H1 (cell line): ENCODE measurements around the gene MT1G. TPM values are rescaled to one million over a fixed set of nuclear protein-coding genes. Genes with fewer than 3 reads are reported as not detected.

ENCODE experiments used
- CBX5 ChIP-seq: fragments of 300-800, 300-1000 bp; sonication (generic); IDR thresholded peaks from 2 replicates; pipeline ENCODE4 v1.7.1; 2016; ENCODE audit warnings: antibody characterized with exemption, low read length, low read depth
- GABPA ChIP-seq: IDR thresholded peaks from 2 replicates; pipeline ENCODE4 v1.6.1; 2011; ENCODE audit warnings: mild to moderate bottlenecking, low read length, moderate library complexity, borderline replicate concordance; ENCODE audit not compliant: insufficient read depth
- JUN ChIP-seq: IDR thresholded peaks from 2 replicates; pipeline ENCODE4 v1.6.1; 2011; ENCODE audit warnings: low read depth, mild to moderate bottlenecking, improper control_type of control experiment, low read length
- JUND ChIP-seq: IDR thresholded peaks from 2 replicates; pipeline ENCODE4 v1.6.1; 2011; ENCODE audit warnings: mild to moderate bottlenecking, improper control_type of control experiment, low read length
- RAD21 ChIP-seq, 2 experiments: IDR thresholded peaks in 1 of 2; conservative IDR thresholded peaks in 1 of 2; 2 replicates each; pipeline ENCODE4 v1.6.1; 2011; ENCODE audit warnings: low read depth in 2 of 2, low read length in 2 of 2, improper control_type of control experiment in 1 of 2, inconsistent platforms in 1 of 2, mild to moderate bottlenecking in 1 of 2, moderate library complexity in 1 of 2
- RNF2 ChIP-seq: fragments of 200-900, 300-1000 bp; sonication (generic); IDR thresholded peaks from 2 replicates; pipeline ENCODE4 v1.7.1; 2016; ENCODE audit warnings: borderline replicate concordance, low read depth, mild to moderate bottlenecking, antibody characterized with exemption, low read length; ENCODE audit not compliant: poor library complexity, severe bottlenecking; ENCODE audit errors: missing control alignments
- SIX5 ChIP-seq: IDR thresholded peaks from 2 replicates; pipeline ENCODE4 v1.6.1; 2011; ENCODE audit warnings: mild to moderate bottlenecking, low read depth, low read length
- SRF ChIP-seq: IDR thresholded peaks from 2 replicates; pipeline ENCODE4 v1.6.1; 2011; ENCODE audit warnings: mild to moderate bottlenecking, low read depth, low read length, moderate library complexity
- TAF7 ChIP-seq: optimal IDR thresholded peaks from 2 replicates; pipeline ENCODE3; 2011; ENCODE audit warnings: low read depth, mild to moderate bottlenecking, inconsistent platforms, low read length, moderate library complexity, borderline replicate concordance
- TEAD4 ChIP-seq: IDR thresholded peaks from 2 replicates; pipeline ENCODE4 v1.6.1; 2012; ENCODE audit warnings: low read depth, low read length, inconsistent platforms, mixed read lengths
- polyA plus RNA-seq, 7 experiments: library from polyadenylated mRNA; depleted of rRNA in 3 of 7; stranded (reverse) in 5 of 7; unstranded in 2 of 7; fragments of >200 nt in 5 of 7; fragments of 200-250 nt in 2 of 7; gene quantifications; 1 replicate in 5 of 7; 2 replicates in 1 of 7; 4 replicates in 1 of 7; pipeline versions ENCODE4 v1.2.1 to v1.2.3, GENCODE V29; 2011 to 2013; ENCODE audit warnings: missing spikeins in 2 of 7, mixed read lengths in 2 of 7
- total RNA-seq: library from RNA; stranded (reverse); fragmentation: NEBNext Ultra II Directional; extraction: Animal tissue kit (Norgen Biotek cat#: 25700); gene quantifications from 2 replicates; pipeline ENCODE4 v1.2.1, GENCODE V29; 2021
- TF ChIP-seq, protein P1 (sequence below): IDR thresholded peaks from 2 replicates; pipeline ENCODE4 v1.6.1; 2012; ENCODE audit warnings: inconsistent platforms
- TF ChIP-seq, protein P2 (sequence below): IDR thresholded peaks from 2 replicates; pipeline ENCODE4 v1.6.1; 2011; ENCODE audit warnings: low read length, improper control_type of control experiment
- TF ChIP-seq, protein P3 (sequence below): IDR thresholded peaks from 2 replicates; pipeline ENCODE4 v1.6.1; 2012; ENCODE audit warnings: low read length, inconsistent platforms
- TF ChIP-seq, protein P4 (sequence below), 3 experiments: IDR thresholded peaks; 1 replicate in 2 of 3; 2 replicates in 1 of 3; pipeline versions ENCODE4 v1.5.1 to v1.6.1; 2011; ENCODE audit warnings: low read length in 3 of 3, mild to moderate bottlenecking in 3 of 3, inconsistent platforms in 2 of 3, low read depth in 1 of 3, moderate library complexity in 1 of 3; ENCODE audit not compliant: insufficient read depth in 1 of 3; ENCODE audit errors: control extremely low read depth in 1 of 3

MT1G gene
- total and polyA plus RNA-seq, 2 of the 8 experiments (the other 6 are each of a cell fraction or from before 2014, with no cell fraction given): 17.7 to 515 TPM

DNA sequence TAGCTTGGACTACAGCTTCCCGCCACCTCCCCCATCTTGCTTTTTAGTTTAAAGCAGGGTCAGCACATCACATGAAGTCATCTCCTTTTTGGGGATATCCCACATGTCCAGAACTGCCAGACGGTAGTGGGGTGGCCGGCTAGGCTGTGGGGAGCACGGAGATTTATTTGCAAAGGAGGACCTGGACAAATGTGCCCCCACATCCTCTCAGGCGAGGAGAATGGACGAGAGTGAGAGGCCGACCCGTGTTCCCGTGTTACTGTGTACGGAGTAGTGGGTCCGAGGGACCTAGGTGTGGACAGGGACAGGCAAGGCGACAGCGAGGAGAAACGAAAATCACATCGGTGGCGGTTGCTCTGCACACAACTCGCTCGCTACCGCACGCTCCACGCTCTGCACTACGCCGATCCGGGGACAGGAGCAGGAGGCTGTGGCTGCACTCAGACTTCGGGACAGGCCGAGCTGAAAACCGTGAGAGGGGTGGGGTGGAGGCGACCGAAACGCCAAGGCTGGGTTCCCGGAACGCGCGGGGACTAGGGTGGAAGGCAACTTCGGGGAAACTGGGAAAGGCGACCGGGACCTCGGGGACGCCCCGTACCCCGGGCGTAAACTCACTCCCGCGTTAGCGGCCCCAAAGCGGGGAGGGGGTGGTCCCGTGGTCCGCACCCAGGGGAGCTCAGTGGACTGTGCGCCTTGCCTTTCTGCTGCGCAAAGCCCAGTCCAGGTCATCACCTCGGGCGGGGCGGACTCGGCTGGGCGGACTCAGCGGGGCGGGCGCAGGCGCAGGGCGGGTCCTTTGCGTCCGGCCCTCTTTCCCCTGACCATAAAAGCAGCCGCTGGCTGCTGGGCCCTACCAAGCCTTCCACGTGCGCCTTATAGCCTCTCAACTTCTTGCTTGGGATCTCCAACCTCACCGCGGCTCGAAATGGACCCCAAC is 29.8 kb downstream of the MT1G start, which contains the start of gene MT1A (continued):
- TF ChIP-seq RAD21 (IDR thresholded peaks at IDR 0.05 in 1 of 2, conservative IDR thresholded peaks at IDR 0.05 in 1 of 2; ENCODE audit: low read depth in 2 of 2, low read length in 2 of 2): no peak
- no peak for TF ChIP-seq CBX5
- TF ChIP-seq SRF: no peak
- no peak for TF ChIP-seq JUND
- TF ChIP-seq, protein P1, sequence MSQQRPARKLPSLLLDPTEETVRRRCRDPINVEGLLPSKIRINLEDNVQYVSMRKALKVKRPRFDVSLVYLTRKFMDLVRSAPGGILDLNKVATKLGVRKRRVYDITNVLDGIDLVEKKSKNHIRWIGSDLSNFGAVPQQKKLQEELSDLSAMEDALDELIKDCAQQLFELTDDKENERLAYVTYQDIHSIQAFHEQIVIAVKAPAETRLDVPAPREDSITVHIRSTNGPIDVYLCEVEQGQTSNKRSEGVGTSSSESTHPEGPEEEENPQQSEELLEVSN: peak; percentile 55
- TF ChIP-seq, protein P2, sequence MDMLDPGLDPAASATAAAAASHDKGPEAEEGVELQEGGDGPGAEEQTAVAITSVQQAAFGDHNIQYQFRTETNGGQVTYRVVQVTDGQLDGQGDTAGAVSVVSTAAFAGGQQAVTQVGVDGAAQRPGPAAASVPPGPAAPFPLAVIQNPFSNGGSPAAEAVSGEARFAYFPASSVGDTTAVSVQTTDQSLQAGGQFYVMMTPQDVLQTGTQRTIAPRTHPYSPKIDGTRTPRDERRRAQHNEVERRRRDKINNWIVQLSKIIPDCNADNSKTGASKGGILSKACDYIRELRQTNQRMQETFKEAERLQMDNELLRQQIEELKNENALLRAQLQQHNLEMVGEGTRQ: no peak
- TF ChIP-seq, protein P3, sequence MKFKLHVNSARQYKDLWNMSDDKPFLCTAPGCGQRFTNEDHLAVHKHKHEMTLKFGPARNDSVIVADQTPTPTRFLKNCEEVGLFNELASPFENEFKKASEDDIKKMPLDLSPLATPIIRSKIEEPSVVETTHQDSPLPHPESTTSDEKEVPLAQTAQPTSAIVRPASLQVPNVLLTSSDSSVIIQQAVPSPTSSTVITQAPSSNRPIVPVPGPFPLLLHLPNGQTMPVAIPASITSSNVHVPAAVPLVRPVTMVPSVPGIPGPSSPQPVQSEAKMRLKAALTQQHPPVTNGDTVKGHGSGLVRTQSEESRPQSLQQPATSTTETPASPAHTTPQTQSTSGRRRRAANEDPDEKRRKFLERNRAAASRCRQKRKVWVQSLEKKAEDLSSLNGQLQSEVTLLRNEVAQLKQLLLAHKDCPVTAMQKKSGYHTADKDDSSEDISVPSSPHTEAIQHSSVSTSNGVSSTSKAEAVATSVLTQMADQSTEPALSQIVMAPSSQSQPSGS: no peak
- TF ChIP-seq TEAD4: no peak
- TF ChIP-seq JUN: no peak
- no peak for TF ChIP-seq GABPA
- TF ChIP-seq, protein P4, sequence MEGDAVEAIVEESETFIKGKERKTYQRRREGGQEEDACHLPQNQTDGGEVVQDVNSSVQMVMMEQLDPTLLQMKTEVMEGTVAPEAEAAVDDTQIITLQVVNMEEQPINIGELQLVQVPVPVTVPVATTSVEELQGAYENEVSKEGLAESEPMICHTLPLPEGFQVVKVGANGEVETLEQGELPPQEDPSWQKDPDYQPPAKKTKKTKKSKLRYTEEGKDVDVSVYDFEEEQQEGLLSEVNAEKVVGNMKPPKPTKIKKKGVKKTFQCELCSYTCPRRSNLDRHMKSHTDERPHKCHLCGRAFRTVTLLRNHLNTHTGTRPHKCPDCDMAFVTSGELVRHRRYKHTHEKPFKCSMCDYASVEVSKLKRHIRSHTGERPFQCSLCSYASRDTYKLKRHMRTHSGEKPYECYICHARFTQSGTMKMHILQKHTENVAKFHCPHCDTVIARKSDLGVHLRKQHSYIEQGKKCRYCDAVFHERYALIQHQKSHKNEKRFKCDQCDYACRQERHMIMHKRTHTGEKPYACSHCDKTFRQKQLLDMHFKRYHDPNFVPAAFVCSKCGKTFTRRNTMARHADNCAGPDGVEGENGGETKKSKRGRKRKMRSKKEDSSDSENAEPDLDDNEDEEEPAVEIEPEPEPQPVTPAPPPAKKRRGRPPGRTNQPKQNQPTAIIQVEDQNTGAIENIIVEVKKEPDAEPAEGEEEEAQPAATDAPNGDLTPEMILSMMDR (IDR thresholded peaks at IDR 0.05; ENCODE audit: control extremely low read depth in 1 of 3, insufficient read depth in 1 of 3, low read depth in 1 of 3, low read length in 3 of 3): no peak
- peak; percentile 97 for TF ChIP-seq RNF2
- no peak for TF ChIP-seq SIX5
- no peak for TF ChIP-seq TAF7
